Breast epithelium (tissue), 4 donors: ENCODE measurements around the gene FKBP6. TPM values are rescaled to one million over a fixed set of nuclear protein-coding genes. Genes with fewer than 3 reads are reported as not detected.
"Not testable (repeated sequence)": the region's sequence is repeated elsewhere in the genome, so short reads cannot be mapped to it uniquely, and the experiment has no call there.

ENCODE experiments used
- DNase-seq, 2 donors: peaks; one replicate each; pipeline ENCODE4 v3.0.0-alpha.2; 2019; ENCODE audit warnings: low spot score in 2 of 2
- H3K27ac ChIP-seq, 2 donors: fragments of 200-600 bp; sonication (generic) in 1 of 2; one replicate each; pipeline ENCODE4 v1.5.1; 2016 to 2019; ENCODE audit warnings: mild to moderate bottlenecking in 1 of 2
- H3K27me3 ChIP-seq, 2 donors: fragments of 200-600 bp; sonication (generic) in 1 of 2; one replicate each; pipeline versions ENCODE4 v1.5.1 to v1.6.0; 2017 to 2019; ENCODE audit warnings: control low read depth in 1 of 2, mild to moderate bottlenecking in 1 of 2
- H3K36me3 ChIP-seq: fragments of 200-600 bp; one replicate; pipeline ENCODE4 v1.5.1; 2019
- H3K4me1 ChIP-seq, 2 donors: fragments of 200-600 bp; sonication (generic); one replicate each; pipeline ENCODE4 v1.5.1; 2016 to 2019; ENCODE audit warnings: control low read depth in 1 of 2
- H3K4me3 ChIP-seq, 3 donors: fragments of 200-600 bp; sonication (generic); 1 replicate in 2 of 3; 2 replicates in 1 of 3; pipeline ENCODE4 v1.5.1; 2016 to 2019; ENCODE audit warnings: mild to moderate bottlenecking in 3 of 3, moderate library complexity in 2 of 3
- H3K9me3 ChIP-seq, 2 donors: fragments of 200-600 bp; sonication (generic) in 1 of 2; one replicate each; pipeline ENCODE4 v1.5.1; 2016 to 2019; ENCODE audit warnings: control low read depth in 1 of 2
- POLR2A ChIP-seq: fragments of 450-650 bp; IDR thresholded peaks from one replicate; pipeline ENCODE4 v1.6.1; 2016; ENCODE audit warnings: antibody characterized with exemption, mild to moderate bottlenecking, moderate library complexity
- POLR2AphosphoS5 ChIP-seq, 3 donors: sonication (generic); formaldehyde crosslinking; IDR thresholded peaks; one replicate each; pipeline ENCODE4 v1.6.1; 2017; ENCODE audit warnings: antibody characterized with exemption in 3 of 3
- intact Hi-C: fragments of 100-400 bp; cut with DNase I; formaldehyde crosslinking; loops from one replicate; pipeline ENCODE4 v1.15.1; 2023; ENCODE audit warnings: low total_unique reads
- total RNA-seq, 3 donors: library from RNA; depleted of rRNA; stranded (reverse); fragments of >200 nt; gene quantifications; one replicate each; pipeline ENCODE4 v1.1.0, GENCODE V29; 2016
- TF ChIP-seq, protein P1 (sequence below), 3 donors: fragments of 450-650 bp; IDR thresholded peaks; one replicate each; pipeline ENCODE4 v1.5.1; 2016 to 2017; ENCODE audit warnings: antibody characterized with exemption in 3 of 3, mild to moderate bottlenecking in 3 of 3, moderate library complexity in 3 of 3

FKBP6 gene
- total RNA-seq, 3 donors from 2014 or later = not detected

DNA sequence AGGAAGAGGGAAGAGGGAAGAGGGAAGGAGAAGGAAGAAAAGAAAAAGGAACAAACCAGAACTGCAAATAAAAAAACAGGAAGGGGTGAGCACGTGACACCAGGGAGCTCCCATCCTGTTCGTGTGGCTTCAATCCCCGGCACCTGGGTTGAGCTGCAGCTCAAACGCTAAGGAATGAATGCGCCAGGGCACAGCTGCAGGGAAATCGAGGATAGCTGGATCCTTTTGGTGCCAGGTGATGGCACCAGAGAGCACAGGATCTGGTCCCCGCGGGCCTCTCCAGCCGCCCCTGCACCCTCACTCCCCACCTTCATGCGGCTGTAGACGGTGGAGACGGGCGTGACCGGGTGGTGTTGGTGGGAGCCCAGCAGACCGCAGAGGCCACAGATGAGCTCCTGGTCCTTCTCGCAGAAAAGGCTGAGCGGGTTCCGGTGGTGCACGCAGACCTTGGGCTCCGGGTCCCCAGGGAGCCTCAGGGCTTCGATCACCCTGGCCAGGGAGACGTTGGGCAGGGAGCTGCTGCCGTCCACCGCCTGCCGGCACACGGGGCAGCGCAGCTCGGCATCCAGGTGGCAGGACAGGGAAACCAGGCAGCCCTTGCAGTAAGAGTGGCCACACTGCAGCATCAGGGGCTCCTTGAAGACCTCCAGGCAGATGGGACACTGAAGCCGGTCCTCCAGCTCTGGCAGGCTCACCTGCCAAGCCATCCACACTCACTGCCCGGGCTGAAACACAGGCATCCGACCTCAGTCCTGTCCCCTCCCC lies 3.7 kb upstream of the FKBP6 start:
- H3K36me3 ChIP-seq, H3K4me1 ChIP-seq, intact Hi-C loops, H3K27ac ChIP-seq, H3K27me3 ChIP-seq, DNase-seq, H3K9me3 ChIP-seq: not testable (repeated sequence)
- TF ChIP-seq, protein P1, sequence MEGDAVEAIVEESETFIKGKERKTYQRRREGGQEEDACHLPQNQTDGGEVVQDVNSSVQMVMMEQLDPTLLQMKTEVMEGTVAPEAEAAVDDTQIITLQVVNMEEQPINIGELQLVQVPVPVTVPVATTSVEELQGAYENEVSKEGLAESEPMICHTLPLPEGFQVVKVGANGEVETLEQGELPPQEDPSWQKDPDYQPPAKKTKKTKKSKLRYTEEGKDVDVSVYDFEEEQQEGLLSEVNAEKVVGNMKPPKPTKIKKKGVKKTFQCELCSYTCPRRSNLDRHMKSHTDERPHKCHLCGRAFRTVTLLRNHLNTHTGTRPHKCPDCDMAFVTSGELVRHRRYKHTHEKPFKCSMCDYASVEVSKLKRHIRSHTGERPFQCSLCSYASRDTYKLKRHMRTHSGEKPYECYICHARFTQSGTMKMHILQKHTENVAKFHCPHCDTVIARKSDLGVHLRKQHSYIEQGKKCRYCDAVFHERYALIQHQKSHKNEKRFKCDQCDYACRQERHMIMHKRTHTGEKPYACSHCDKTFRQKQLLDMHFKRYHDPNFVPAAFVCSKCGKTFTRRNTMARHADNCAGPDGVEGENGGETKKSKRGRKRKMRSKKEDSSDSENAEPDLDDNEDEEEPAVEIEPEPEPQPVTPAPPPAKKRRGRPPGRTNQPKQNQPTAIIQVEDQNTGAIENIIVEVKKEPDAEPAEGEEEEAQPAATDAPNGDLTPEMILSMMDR (IDR thresholded peaks at IDR 0.05) = peak in 1 of 3 donors; percentile 26
- peak overlapping the region in 1 of 3 donors; percentile 45 for H3K4me3 ChIP-seq

DNA sequence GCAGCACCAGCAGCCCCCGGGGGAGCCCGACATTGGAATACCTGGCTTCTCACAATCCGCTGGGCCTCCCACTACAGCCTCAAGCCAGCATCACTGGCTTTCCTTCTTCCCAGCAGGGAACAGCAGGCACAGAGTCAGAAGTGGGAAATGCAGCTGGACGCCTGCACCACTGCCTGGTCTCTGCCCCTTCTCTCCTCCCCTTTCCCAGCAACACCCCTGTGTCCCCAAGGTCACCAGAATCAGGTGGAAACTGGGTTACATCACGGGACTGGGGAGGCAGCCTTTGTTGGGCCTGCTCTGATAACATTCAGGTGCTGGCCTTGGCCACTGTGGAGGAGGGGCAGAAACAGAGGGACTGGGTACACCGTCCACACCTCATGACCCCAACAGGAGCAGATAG lies 2.5 kb upstream of the FKBP6 start:
- intact Hi-C loops, H3K9me3 ChIP-seq, H3K36me3 ChIP-seq, H3K4me3 ChIP-seq, DNase-seq, H3K27me3 ChIP-seq, H3K27ac ChIP-seq, H3K4me1 ChIP-seq: not testable (repeated sequence)

DNA sequence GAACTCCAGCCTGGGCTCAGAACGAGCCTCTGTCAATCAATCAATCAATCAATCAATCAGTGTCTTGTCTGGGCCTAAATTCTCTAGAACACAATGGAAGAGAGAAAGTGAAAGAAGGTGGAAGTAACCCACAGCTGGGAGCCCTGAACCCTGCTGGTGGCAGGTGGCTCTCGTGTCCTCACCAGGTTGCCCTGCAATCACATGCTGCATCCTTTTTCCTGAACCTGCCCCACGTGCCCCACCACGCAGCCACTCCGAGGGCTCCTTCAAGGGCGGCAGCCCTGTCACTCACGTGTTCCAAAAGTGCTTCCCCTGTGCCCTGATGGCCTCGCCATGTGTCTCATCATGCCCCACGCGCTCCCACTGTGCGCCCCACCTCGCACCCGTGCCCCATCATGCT lies 512 bp upstream of the FKBP6 start:
- H3K4me3 ChIP-seq, H3K36me3 ChIP-seq, intact Hi-C loops, H3K27ac ChIP-seq, H3K9me3 ChIP-seq, DNase-seq, H3K4me1 ChIP-seq, H3K27me3 ChIP-seq: not testable (repeated sequence)

DNA sequence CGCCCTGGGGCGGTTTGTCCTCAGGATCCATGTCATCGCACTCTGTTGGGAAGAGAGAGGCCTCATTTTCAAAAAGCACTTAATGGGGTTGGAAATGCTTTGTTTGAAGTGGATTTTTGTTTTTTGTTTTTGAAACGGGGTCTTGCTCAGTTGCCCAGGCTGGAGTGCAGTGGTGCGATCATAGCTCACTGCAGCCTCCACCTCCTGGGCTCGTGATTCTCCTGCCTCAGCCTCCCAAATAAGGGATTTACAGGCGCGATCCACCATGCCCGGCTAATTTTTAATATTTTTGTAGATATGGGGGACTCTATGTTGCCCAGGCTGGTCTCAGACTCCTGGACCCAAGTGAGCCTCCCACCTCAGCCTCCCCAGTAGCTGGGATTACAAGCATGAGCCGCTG lies 735 bp downstream of the FKBP6 start:
- H3K4me3 ChIP-seq = no peak overlapping the region
- no peaks in the 10 kb centered on the region for H3K36me3 ChIP-seq
- intact Hi-C loops = no loop called here
- H3K9me3 ChIP-seq = no peaks in the 10 kb centered on the region
- H3K27me3 ChIP-seq = no peaks in the 10 kb centered on the region
- H3K4me1 ChIP-seq = no peaks in the 10 kb centered on the region
- no peak for DNase-seq
- TF ChIP-seq POLR2A (no peak), POLR2AphosphoS5 (IDR thresholded peaks at IDR 0.05) (no peak)
- TF ChIP-seq, protein P1 (IDR thresholded peaks at IDR 0.05) = no peak
- no peak overlapping the region for H3K27ac ChIP-seq

DNA sequence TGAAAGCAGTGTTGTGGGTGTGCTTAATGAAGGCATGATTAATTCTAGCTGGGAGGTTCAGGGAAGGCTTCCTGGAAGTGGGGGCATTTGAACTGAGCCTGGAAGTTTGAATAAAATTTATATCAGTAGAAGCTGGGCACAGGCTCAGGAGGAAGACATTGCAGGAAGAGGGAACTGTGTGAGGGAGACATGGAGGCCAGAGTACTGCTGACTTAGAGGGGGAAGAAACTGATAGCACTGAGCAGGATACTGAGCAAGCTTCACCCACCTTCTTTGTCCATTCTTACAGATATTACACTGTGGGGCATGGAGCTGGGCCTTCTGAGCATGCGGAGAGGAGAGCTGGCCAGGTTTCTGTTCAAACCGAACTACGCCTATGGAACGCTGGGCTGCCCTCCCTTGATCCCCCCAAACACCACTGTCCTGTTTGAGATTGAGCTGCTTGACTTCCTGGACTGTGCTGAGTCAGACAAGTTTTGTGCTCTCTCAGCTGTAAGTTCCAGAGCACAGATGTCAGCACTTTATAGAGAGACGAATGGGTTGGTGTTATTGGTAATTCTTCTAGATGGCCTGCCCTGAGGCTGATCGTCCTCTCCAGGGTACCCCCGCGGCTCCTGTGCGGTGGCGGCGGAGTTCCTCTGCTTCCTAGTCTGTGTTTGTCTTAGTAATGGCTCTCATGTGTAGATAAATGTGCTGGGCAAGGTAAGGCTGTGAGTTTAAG lies 2.1 kb downstream of the FKBP6 start:
- Histone ChIP-seq H3K36me3 (no peaks in the 10 kb centered on the region), H3K27ac (no peak overlapping the region), H3K4me3 (no peak overlapping the region), H3K9me3 (no peaks in the 10 kb centered on the region), H3K4me1 (no peaks in the 10 kb centered on the region), H3K27me3 (no peaks in the 10 kb centered on the region)
- intact Hi-C loops = no loop called here
- no peak for DNase-seq
- TF ChIP-seq, protein P1 (IDR thresholded peaks at IDR 0.05) = no peak
- no peak for TF ChIP-seq POLR2AphosphoS5 (IDR thresholded peaks at IDR 0.05)
- no peak for TF ChIP-seq POLR2A

DNA sequence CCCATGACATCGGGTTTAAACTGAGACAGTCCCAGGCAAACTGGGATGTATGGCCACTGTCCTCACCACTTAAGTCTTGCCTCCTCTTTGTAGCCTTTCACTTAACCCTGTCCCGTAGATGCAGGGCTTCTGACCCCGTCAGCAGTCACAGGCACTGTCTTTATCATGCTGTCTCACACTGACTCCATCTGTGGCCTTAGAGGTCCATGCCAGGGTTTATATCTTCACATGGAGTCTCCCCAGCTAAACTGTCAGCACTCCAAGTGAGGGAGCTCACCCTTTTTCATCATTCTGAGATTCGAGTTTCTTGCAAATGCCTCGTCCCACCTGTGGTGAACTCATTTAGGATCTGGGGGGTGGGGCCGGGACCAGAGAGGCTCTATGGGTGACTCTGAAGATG lies 2.8 kb downstream of the FKBP6 start:
- Histone ChIP-seq H3K4me3 (no peak overlapping the region), H3K9me3 (no peaks in the 10 kb centered on the region), H3K4me1 (no peaks in the 10 kb centered on the region), H3K27ac (no peak overlapping the region), H3K27me3 (no peaks in the 10 kb centered on the region), H3K36me3 (no peaks in the 10 kb centered on the region)
- TF ChIP-seq POLR2A = no peak
- TF ChIP-seq POLR2AphosphoS5 (IDR thresholded peaks at IDR 0.05) = no peak
- TF ChIP-seq, protein P1 (IDR thresholded peaks at IDR 0.05) = no peak
- no peak for DNase-seq
- intact Hi-C loops = no loop called here
